ENCODE measurements around the gene RALGPS1. TPM values are rescaled to one million over a fixed set of nuclear protein-coding genes. Genes with fewer than 3 reads are reported as not detected.

The RALGPS1 gene
- total RNA-seq, 1 experiment from 2014 or later = 18.6 TPM

DNA sequence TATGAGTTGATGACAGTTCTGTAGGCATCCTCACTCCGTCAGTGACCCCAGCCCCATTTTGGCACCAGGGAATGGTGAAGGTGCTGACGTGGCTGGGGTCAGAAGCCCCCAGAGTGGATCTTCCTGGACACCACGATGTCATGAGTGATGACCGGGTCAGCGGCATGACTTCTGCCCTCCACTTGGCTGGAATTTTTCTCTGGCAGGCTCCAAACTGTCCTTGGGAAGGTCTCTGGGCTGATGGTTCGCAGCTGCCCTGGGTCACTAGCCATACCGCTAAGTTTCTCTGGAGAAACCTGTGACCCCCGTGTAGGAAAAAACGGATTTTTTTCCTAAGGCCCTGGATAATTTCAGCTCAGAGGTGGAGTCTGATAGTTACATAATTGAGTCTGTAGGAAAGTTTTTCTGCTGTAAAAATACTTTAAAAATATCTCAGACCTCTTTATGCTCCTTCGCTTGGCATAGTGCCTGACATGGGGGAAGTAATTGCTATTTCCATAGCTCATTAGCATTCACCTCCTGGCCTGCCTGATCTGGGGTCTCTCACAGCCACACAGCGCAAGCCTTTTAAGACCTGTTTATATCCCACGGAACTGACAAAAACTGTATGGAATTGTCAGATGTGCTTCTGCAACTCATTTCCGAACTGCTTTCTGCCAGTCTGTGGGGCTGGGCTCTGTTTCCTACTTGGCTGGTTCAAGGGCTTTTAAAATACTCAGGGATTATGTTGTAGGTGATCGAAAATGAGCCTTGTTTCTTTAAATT, 138.7 kb downstream of the RALGPS1 start:
- Histone ChIP-seq H3K4ac (ENCODE audit: low read depth, low read length) (no peak overlapping the region), H4K91ac (ENCODE audit: insufficient read length, low read depth, low read length) (no peak overlapping the region), H2BK12ac (ENCODE audit: insufficient read length, low read depth, low read length) (no peak overlapping the region), H2BK120ac (ENCODE audit: low read depth, low read length, poor library complexity, severe bottlenecking) (no peak overlapping the region), H3K9me3 (ENCODE audit: control insufficient read depth, low read depth, low read length) (no peaks in the 10 kb centered on the region), H3K27ac (ENCODE audit: insufficient read length, low read depth, low read length) (no peak overlapping the region), H2BK20ac (ENCODE audit: low read depth, low read length, poor library complexity, severe bottlenecking) (no peak overlapping the region), H3K79me1 (ENCODE audit: insufficient read depth, low read depth, low read length, poor library complexity, severe bottlenecking) (no peaks in the 10 kb centered on the region), H4K5ac (ENCODE audit: insufficient read length, low read depth, low read length) (no peak overlapping the region), H3K56ac (ENCODE audit: insufficient read length, low read depth, low read length) (no peak overlapping the region), H3K79me2 (ENCODE audit: insufficient read depth, low read length) (peaks cover 2% of the 10 kb centered on the region; the same call in 1 of the 2 replicates), H3K9ac (ENCODE audit: extremely low read depth, insufficient read length, low read length) (no peak overlapping the region), H3T11ph (ENCODE audit: low read length) (no peak overlapping the region), H3K18ac (ENCODE audit: insufficient read length, low read depth, low read length) (no peak overlapping the region), H2AFZ (ENCODE audit: low read length) (no peak overlapping the region), H3K4me1 (ENCODE audit: insufficient read depth, low read length) (0 out of 2 replicates have a peak, but pooled peaks cover 3% of the 10 kb centered on the region), H4K8ac (replicated peaks; ENCODE audit: insufficient read length, low read depth, low read length) (no peak overlapping the region), H3K23me2 (ENCODE audit: insufficient read length, low read depth, low read length, poor library complexity, severe bottlenecking) (no peaks in the 10 kb centered on the region), H2BK5ac (ENCODE audit: insufficient read length, low read length) (no peak overlapping the region), H2BK15ac (ENCODE audit: low read depth, low read length) (no peak overlapping the region), H3K14ac (ENCODE audit: insufficient read depth, low read length) (no peak overlapping the region), H2AK5ac (ENCODE audit: insufficient read length, low read length) (no peak overlapping the region), H4K20me1 (ENCODE audit: control insufficient read depth, insufficient read depth, insufficient read length) (no peaks in the 10 kb centered on the region), H3K27me3 (ENCODE audit: insufficient read depth, low read length) (no peaks in the 10 kb centered on the region), H3K4me2 (ENCODE audit: insufficient read depth, insufficient read length, low read length) (no peak overlapping the region), H3K23ac (ENCODE audit: insufficient read length, low read depth, low read length) (no peak overlapping the region)
- no CpG with 5 or more reads among the region's 14 CpGs for WGBS (ENCODE audit: extremely low coverage, insufficient read length, low lambda C conversion rate)
- H3K4me1 Mint-ChIP-seq = peaks cover 7% of the 10 kb centered on the region in 2 experiments
- H3K36me3 Mint-ChIP-seq (ENCODE audit: insufficient read depth in 1 of 3, low read depth in 3 of 3) = 0 out of 7 replicates have a peak, but pooled peaks cover 0 to 5% (median 0%) of the 10 kb centered on the region in 3 experiments
- H3K9me3 Mint-ChIP-seq = no peaks in the 10 kb centered on the region
- no peak overlapping the region for H3K4me3 Mint-ChIP-seq
- H3K27me3 Mint-ChIP-seq (ENCODE audit: low read depth) = no peaks in the 10 kb centered on the region
- no peak overlapping the region for H3K27ac Mint-ChIP-seq
- no peak for TF ChIP-seq CTCF (conservative IDR thresholded peaks at IDR 0.05)
- DNase-seq = no peak

Data from H9 (cell line).